Activated T-cell treated with anti-CD3 and anti-CD28 coated beads for 48 hours (primary cell): ENCODE results near the gene CCDC61.
A peak's percentile ranks its signal among the peaks of the same experiment; 100 is the strongest.

ENCODE experiments used
- DNase-seq: peaks from one replicate; pipeline ENCODE4 v3.0.0-alpha.2; 2020; ENCODE audit warnings: low read depth

The CCDC61 gene

GRCh38 chr19:45994998-45995714 lies at the start of gene CCDC61:
Gene CCDC61, plus strand, starts transcription at chr19:45995467. Its CDS starts 7,552 bp downstream, at chr19:46003019.
- peak; percentile 91 for DNase-seq

GRCh38 chr19:45947926-45948325 lies 47.3 kb upstream of the CCDC61 start:
- DNase-seq, result no peak

GRCh38 chr19:45952341-45952685 lies 43.0 kb upstream of the CCDC61 start:
- no peak for DNase-seq

- peak; percentile 24 for DNase-seq
These were observed 42.4 kb upstream of the CCDC61 start for GRCh38 chr19:45952686-45953505.

- DNase-seq, result no peak
These were observed 41.6 kb upstream of the CCDC61 start for GRCh38 chr19:45953676-45954075.

GRCh38 chr19:45954156-45954555 lies 41.1 kb upstream of the CCDC61 start:
- no peak for DNase-seq

- DNase-seq, result no peak
These were observed 39.2 kb upstream of the CCDC61 start for GRCh38 chr19:45955905-45956608.

- no peak for DNase-seq
These were observed 36.9 kb upstream of the CCDC61 start for GRCh38 chr19:45958320-45958719.

GRCh38 chr19:45958769-45959516 lies 36.3 kb upstream of the CCDC61 start:
- no peak for DNase-seq

GRCh38 chr19:45959517-45960025 lies 35.7 kb upstream of the CCDC61 start:
- no peak for DNase-seq

- DNase-seq, result no peak
These were observed 34.6 kb upstream of the CCDC61 start for GRCh38 chr19:45960595-45961235.

GRCh38 chr19:45962021-45962420 lies 33.2 kb upstream of the CCDC61 start:
- DNase-seq, result no peak

GRCh38 chr19:45967246-45967645 lies 28.0 kb upstream of the CCDC61 start:
- DNase-seq, result no peak

GRCh38 chr19:45968626-45969025 lies 26.6 kb upstream of the CCDC61 start:
- DNase-seq, result no peak

- DNase-seq, result no peak
These were observed 25.6 kb upstream of the CCDC61 start for GRCh38 chr19:45969676-45970075.

- no peak for DNase-seq
These were observed 23.9 kb upstream of the CCDC61 start for GRCh38 chr19:45971260-45971902.

GRCh38 chr19:45972081-45972946 lies 23.0 kb upstream of the CCDC61 start:
- DNase-seq, result no peak

- DNase-seq, result no peak
These were observed 22.2 kb upstream of the CCDC61 start for GRCh38 chr19:45972947-45973540.

- DNase-seq, result peak; percentile 65
These were observed 21.5 kb upstream of the CCDC61 start, which contains the start of gene NOVA2 for GRCh38 chr19:45973553-45974338. Gene NOVA2, minus strand, starts transcription at chr19:45973865. Its CDS starts 514 bp downstream, at chr19:45973351.
